ENCODE results near the gene ADGRV1. TPM values are rescaled to one million over a fixed set of nuclear protein-coding genes. Genes with fewer than 3 reads are reported as not detected.

Gene ADGRV1
- total RNA-seq, 2 donors from 2014 or later: 16.4 to 20.9 TPM

DNA sequence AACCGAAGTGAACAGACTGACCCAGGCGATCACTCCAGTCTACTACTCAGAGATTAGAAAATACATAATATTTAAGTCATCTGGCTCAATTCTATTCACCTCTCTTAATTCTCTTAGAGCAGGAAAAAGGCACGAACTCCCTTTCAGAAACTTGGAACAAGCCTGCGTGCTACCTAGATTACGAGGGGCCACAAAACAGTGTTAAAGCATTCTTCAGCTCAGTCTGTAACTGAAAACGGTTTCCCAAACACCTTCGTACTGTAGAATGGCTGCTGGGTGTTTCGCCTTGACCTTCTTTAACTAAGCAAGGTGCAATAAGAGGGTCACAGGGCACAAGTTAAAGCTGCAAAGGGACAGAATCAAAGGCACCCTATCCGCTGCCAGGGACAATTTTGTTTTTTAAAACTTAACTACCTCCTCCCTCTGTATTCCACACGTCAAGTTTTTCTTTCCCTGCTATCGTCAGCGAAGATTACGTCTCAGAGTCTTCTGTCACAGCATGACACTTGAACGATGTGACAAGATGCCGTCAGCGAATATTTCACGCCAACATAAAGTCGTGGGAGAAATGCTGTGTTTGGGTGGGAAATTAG lies 29.9 kb upstream of the ADGRV1 start:
- intact Hi-C loops (cut with DNase I): loop anchor here (1.0 to 10.0 kb wide), 2 partner anchors 54 to 114 kb away; partner anchors contain the start of genes MBLAC2 and POLR3G
- Histone ChIP-seq H3K4me3 (peak overlapping the region; percentile 72 to 86), H3K9me3 (no peaks in the 10 kb centered on the region), H3K4me1 (replicated peaks) (no peaks in the 10 kb centered on the region), H3K27me3 (replicated peaks; ENCODE audit: insufficient read depth) (no peaks in the 10 kb centered on the region), H3K36me3 (no peaks in the 10 kb centered on the region), H3K27ac (peak overlapping the region; percentile 89 to 92)
- 2% methylated on average over 18 of the region's 18 CpGs for WGBS
- DNase-seq (ENCODE audit: low spot score): peak; percentile 5
- TF ChIP-seq CTCF (IDR thresholded peaks at IDR 0.05) (no peak), POLR2A (IDR thresholded peaks at IDR 0.05) (no peak), POLR2AphosphoS5 (IDR thresholded peaks at IDR 0.05) (no peak)

DNA sequence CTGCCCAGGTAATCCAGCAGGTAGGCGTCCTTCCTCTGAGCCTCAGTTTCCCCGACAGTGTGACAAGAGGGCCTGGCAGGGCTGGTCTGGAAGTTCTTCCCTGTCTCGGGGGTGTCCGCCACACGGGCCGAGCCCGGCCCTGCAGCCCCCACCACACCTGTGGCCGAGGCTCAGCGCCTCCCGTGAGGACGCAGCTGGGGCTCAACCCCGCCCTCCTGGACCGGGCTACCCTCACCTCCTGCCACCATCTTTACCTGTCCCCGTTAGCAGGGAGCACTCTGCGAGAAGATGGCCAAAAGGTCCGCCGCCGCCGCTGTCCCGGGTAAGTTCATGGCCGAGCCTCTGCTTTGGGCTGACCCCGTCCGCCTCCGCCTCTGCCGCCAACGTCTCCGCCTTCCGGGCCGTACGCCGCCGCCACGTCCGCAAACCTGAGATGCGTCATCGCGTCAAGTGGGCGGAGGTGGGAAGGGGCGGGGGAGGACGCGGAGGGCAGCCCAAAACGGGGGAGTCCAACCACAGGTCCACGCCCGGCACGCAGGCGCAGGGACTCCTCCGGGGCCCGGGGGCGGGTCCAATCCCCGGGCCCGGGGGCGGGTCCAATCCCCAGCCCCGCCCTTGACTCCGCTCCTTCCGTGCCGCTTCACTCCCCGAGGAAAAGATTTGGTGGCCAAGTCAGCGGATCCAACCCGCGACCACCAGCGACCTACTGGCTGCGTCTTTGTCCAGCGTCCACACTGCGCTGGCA lies 29.2 kb upstream of the ADGRV1 start, which contains the start of gene LYSMD3:
Gene LYSMD3, minus strand, starts transcription at position 391 of the 745 bp plus-strand sequence. CDS start 4,295 bp downstream, outside the sequence.
- Histone ChIP-seq H3K27ac (peak within 1 kb of the TSS; percentile 89 to 92), H3K4me3 (peak within 1 kb of the TSS; percentile 72 to 86), H3K36me3 (no peaks in the 10 kb centered on the region), H3K9me3 (no peaks in the 10 kb centered on the region), H3K27me3 (replicated peaks; ENCODE audit: insufficient read depth) (no peaks in the 10 kb centered on the region), H3K4me1 (replicated peaks) (no peaks in the 10 kb centered on the region)
- TF ChIP-seq POLR2AphosphoS5 (IDR thresholded peaks at IDR 0.05): peak; percentile 97
- no peak for TF ChIP-seq CTCF (IDR thresholded peaks at IDR 0.05)
- TF ChIP-seq POLR2A (IDR thresholded peaks at IDR 0.05): peak; percentile 95
- under 1% methylated on average over 55 of the region's 64 CpGs for WGBS
- intact Hi-C loops (cut with DNase I): loop anchor here (1.0 to 10.0 kb wide), 2 partner anchors 55 to 115 kb away; partner anchors contain the start of genes MBLAC2 and POLR3G
- DNase-seq (ENCODE audit: low spot score): peak; percentile 98

DNA sequence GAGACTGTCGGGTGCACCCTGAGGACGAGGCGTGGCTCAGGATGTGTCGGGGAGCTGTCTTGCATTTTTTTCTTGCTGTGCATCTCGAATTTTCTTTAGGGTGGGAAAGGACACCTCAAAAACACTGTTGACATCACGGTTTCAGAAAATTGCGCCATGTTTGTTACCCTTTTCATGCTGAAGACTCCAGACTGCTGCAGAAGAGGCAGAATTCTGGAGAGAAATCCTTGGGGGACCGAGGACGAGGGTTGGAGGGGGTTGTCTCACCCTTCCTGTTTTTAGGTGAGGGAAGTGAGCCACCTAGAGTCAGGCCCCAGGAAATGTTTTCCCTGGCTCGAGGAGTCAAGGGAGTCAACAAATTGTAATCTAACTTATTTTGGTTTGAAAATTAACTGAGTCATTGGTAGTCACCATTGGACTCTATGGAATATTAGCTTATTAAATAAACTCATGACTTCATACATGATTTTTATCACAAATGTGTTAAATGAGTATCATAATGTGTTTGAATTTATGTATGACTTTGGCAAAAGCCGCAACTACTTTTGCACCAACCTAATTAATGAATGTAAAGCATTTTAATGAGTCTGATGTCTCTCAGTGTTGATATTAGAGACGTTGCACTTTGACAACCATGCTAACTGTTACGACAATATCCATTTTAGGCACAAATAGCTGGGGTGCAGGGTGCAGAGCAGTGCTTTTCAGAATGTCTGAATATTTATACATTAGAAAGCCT lies 28.5 kb upstream of the ADGRV1 start:
- H3K27me3 ChIP-seq (replicated peaks; ENCODE audit: insufficient read depth): no peaks in the 10 kb centered on the region
- whole genome bisulfite sequencing: 7% methylated on average over 13 of the region's 13 CpGs
- TF ChIP-seq POLR2A (IDR thresholded peaks at IDR 0.05) (no peak), CTCF (IDR thresholded peaks at IDR 0.05) (peak; percentile 48 to 77 (median 64))
- peak; percentile 60 for DNase-seq (ENCODE audit: low spot score)
- intact Hi-C loops (cut with DNase I): loop anchor here (1.0 to 10.0 kb wide), 3 partner anchors 56 to 115 kb away; partner anchors contain the start of genes MBLAC2 and POLR3G
- H3K9me3 ChIP-seq: no peaks in the 10 kb centered on the region
- H3K27ac ChIP-seq: peak overlapping the region; percentile 89 to 92
- peak overlapping the region; percentile 72 to 86 for H3K4me3 ChIP-seq
- no peaks in the 10 kb centered on the region for H3K36me3 ChIP-seq
- no peaks in the 10 kb centered on the region for H3K4me1 ChIP-seq (replicated peaks)

DNA sequence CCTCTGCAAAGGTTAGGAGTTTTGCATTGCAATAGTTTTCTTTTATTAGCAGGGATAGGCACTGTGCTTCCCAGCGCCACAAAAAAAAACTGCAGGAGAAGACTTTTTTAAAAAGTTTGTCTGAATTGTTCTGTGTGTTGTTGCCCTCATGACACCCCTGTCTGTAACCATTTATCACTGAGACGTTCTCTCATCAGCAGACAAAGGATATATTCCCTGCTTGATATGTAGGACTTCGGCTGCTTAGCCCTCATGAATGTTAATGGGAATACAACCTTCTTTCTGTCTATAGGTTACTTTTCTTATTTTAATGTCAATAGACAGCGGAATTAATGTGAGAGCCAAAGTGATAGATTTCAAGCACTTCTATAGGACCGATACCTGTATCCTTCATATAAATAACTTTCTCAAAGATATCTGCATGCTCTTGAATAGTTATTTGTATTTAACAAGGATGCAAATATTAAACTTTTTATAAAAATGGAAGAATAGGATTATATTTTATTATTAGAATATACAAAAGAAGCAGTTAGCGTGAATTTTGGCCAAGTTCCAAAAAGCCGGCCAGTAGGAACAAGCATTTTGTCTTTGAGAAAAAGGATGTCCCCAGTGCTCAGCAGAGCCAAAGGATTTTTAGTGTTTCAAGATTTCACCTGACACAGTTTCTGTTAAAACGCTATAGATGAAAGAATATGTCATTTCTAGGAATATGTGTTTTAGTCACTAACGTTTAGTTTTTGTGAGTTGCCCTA lies 27.7 kb upstream of the ADGRV1 start:
- no peak overlapping the region for H3K27ac ChIP-seq
- H3K4me3 ChIP-seq: no peak overlapping the region
- no peaks in the 10 kb centered on the region for H3K36me3 ChIP-seq
- WGBS: 40% methylated on average over 9 of the region's 9 CpGs
- no peaks in the 10 kb centered on the region for H3K9me3 ChIP-seq
- DNase-seq (ENCODE audit: low spot score): no peak
- H3K27me3 ChIP-seq (replicated peaks; ENCODE audit: insufficient read depth): no peaks in the 10 kb centered on the region
- no peaks in the 10 kb centered on the region for H3K4me1 ChIP-seq (replicated peaks)
- no peak for TF ChIP-seq CTCF (IDR thresholded peaks at IDR 0.05)
- no peak for TF ChIP-seq POLR2A (IDR thresholded peaks at IDR 0.05)
- no peak for TF ChIP-seq POLR2AphosphoS5 (IDR thresholded peaks at IDR 0.05)
- intact Hi-C loops (cut with DNase I): loop anchor here (1.0 kb wide), 1 partner anchor 92 kb away; no protein-coding TSS in a partner anchor

All from prostate gland (tissue), 2 donors.